ENCODE data around the gene COBL.

Gene COBL

GRCh38 chr7:51274001-51274400 lies 42.6 kb downstream of the COBL start:
- no peak for DNase-seq (ENCODE audit: low read depth)

GRCh38 chr7:51273360-51273759 lies 43.2 kb downstream of the COBL start:
- no peak for DNase-seq (ENCODE audit: low read depth)

- DNase-seq (ENCODE audit: low read depth) = no peak
These were observed 45.6 kb downstream of the COBL start for GRCh38 chr7:51270965-51271364.

DNA sequence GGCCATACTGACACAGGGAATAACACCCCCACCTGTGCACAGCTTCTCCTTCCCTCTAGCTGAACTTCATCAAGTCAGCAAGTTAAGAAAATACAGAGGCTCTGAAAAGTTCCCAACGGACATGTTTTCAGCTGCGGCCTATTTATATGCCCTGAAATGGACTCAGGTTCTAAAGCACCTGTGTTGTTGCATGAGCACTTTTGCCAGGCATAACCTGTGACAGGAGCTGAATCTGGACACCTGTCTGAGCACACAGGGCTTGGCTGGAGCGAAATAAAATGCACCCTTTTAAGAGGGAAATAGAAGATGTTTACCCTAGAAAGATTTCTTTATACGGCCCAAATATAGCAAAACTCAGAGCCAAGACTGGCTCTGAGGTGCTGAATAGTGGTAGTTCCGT lies 46.7 kb downstream of the COBL start:
- DNase-seq (ENCODE audit: low read depth) = no peak

- DNase-seq (ENCODE audit: low read depth) = no peak
These were observed 47.3 kb downstream of the COBL start for GRCh38 chr7:51269321-51269720.

DNA sequence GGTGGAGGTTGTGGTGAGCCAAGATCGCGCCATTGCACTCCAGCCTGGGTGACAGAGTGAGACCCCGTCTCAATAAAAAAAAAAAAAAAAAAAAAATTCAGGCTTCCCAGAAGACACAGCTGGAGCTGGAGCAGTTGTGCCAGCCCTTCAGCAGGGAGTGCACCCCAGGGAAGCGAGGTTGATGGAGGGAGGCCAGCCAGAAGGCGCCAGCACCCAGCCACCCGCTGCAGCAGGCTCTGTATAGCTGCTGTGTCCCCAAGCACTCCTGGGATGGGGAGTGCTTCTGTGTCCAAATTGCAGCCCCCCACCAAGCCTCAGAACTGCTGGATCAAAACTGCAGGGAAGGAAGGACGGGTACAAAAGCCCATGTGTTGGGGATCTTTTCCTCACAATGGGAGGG lies 47.8 kb downstream of the COBL start:
- DNase-seq (ENCODE audit: low read depth) = no peak

DNA sequence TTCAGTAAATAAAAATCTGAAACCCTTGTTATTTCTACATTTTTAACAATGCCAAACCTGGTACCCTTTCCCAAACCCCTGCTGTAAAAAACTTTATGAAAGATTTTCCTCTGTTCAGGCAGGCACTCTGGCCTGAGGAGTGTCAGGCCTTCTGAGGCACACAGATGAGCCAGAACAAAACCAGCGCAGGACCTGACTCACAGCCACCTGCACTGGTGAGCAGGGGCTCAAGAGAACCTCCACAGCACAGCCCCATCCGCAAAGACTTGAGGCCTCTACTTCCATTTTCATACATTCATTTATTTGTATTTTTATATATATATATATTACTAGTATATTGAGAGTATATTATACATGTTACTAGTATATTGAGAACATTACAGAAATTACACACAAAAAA lies 49.4 kb downstream of the COBL start:
- no peak for DNase-seq (ENCODE audit: low read depth)

DNA sequence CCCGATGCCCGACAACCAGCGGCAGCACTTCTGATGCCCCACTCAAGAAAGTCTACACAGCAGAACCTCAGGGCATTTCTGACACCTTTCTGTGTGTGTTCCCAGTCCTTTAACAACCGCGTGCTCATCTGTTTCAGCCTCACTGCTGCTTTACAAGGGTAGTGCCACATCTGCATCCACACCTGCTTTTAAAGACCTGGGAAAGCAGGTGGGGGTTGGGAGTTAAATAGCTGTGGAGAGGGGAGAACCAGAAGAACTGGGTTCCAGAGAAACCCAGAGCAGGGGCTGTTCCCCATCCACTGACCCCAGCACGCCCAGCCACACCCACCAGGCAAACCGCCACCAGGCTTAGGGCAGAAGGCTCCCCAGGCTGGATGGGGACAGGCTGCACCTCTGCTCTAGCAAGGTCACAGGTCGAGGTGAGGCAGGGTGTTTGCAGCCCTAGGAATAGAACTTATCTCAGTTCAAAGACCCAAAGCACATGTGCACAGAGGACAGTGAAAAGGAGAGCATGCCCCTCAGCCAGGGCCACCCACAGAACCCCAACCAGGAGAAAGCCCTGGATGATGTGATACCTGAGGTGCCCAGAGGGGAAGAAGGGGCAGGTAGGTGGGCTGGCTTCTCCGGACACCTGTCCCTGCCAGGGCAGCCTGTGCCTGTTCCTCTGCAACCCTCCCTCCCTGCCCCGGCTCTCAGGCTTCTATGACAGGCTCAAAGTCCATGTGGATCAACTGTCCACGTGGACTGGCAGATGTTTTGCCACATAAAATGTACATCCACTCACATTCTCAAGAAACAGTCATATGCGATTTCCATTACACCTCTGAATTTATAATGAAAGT lies 51.3 kb downstream of the COBL start:
- DNase-seq (ENCODE audit: low read depth) = no peak

DNA sequence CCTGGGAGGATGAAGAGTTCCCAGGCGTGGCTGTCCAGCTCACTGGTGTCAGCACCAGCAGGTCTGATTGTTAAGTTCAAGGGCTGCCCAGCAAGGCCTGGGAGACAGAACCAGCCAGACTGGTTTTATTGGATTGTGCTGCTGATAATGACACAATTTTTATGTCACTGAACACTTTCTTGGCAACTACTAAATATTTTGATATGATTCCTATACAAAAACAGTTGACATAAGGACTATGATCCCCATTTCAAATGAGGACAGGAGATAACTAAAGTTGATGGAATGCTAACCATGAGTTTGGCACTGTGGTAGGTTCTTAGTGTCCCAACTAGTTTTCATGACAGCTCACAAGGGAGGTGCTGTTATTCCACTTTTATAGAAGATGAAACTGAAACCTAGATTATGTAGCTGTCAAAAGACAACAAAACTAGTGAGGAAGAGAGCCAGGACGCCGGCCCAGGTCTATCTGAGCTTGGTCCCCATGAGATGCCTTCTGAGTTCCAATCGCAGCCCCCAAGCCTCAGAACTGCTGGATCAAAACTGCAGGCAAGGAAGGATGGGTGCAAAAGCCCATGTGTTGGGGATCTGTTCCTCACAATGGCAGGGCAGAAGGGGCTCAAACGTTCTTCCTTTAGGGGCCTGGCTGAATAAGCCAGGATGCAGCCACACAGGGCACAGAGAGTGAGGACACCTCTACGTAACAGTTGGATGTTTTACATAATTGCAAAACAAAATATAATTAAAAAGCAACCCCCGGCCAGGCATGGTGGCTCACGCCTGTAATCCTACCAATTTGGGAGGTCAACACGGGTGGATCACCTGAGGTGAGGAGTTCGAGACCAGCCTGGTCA lies 52.8 kb downstream of the COBL start:
- DNase-seq (ENCODE audit: low read depth) = no peak

DNA sequence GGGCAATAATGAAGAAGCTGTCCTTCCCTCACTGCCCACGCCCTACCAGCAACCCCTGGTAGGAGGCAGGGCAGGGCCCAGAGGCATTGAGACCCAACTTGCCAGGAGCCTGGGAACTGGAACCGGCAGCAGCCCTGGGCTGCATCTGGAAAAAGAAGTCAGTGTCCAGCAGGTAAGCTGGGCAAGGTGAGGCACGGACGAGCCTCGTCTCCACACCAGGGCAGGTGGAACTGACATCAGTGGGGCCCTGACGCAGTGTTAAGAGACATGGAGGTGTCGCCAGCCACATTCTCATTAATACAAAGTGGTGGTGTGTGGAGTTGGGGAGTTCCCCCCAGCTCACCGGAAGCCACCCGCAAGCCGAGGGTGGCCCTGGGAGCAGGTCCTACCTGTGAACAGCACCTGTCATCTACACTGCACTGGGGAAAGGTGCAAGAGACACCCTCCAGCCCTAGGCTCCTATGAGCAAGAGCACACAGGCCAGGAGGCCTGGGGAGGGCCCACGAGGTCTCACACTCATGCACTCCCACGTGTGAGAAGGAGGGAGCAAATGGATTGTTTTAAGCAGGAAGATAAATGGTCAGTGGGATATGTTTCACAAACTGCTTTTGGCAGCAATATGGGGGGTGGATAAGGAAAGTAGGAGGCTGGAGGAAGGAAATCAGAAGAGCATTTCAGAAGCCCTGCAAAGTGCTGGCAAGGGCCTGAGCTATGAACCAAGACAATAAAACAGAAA lies 53.6 kb downstream of the COBL start:
- DNase-seq (ENCODE audit: low read depth) = no peak

GRCh38 chr7:51261950-51262795 lies 54.4 kb downstream of the COBL start:
- no peak for DNase-seq (ENCODE audit: low read depth)

- DNase-seq (ENCODE audit: low read depth) = no peak
These were observed 55.3 kb downstream of the COBL start for GRCh38 chr7:51261117-51261835.

DNA sequence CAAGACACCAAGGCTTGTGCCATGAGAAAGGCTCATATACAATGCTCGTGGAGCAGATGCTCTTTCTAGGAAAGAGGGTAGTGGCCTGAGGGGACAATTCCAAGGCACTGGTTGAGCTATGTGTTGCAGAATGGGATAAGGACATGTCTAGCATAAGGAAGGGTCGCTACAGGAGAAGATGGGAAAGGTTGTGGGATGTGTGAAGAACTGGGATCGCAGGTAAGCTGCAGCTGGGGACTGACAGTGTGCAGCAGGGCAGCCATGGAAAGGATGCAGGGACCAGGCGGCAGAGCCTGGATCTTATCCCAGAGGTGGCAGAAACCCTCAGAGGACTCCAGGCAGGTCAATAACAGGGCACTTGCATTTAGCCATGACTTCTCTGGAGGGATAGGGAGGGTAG lies 56.1 kb downstream of the COBL start:
- DNase-seq (ENCODE audit: low read depth) = no peak

DNA sequence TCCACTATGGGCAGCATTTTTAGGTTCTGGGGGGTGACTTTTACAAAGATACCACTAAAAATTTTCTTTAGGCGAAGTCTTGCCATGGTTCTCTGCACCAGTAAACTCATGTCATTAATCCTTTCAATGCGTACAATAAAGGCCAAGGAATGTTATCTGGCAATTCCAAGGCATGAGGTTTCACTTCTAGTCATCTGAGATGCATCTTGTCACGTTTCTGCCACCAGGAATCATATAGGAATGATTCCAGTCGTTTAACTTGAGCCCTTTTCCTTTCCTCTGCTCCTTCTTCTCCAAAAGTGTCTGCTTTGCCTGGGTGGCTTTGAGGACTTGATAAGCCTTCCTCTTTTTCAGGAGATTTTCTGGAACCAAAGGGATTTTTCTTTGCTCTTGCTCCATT lies 56.8 kb downstream of the COBL start:
- no peak for DNase-seq (ENCODE audit: low read depth)

DNA sequence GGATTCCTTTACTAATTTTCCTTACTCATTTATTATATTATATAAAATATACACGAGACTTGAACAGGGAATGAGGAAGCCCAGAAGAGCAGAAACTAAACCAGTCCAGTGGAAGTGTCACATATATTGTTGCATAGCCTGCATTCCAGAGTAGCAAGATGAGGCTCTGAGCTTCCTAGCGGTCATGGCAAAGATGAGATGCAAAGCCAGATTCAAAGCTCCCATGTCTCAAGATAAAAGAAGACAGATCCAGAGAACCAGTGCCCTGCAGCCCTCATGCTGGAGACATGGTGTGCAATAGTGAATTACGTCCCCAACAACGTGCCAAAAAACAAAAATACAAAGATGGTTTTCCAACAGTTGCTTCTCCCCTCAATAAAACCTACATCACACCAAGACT lies 59.7 kb downstream of the COBL start:
- no peak for DNase-seq (ENCODE audit: low read depth)

GRCh38 chr7:51256209-51256781 lies 60.3 kb downstream of the COBL start:
- no peak for DNase-seq (ENCODE audit: low read depth)

GRCh38 chr7:51255536-51256208 lies 60.9 kb downstream of the COBL start:
- no peak for DNase-seq (ENCODE audit: low read depth)

DNA sequence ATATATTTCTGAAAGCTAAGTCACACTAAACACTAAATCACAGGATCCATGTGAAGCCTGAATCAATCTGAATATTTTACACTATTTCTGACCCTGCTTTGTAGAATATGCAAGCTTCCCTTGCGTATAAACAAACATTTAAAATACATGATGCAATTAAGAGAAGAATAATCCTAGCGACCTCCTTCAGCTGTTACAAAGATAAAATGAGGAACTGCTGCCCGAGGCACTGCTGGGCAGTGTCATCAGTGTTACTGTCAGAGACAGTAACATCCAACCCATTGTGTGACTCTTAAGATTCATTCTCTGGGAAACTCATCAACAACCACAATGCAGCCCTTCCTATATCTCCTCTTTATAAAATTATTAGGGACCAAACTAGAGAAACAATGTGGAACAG lies 61.6 kb downstream of the COBL start:
- no peak for DNase-seq (ENCODE audit: low read depth)

DNA sequence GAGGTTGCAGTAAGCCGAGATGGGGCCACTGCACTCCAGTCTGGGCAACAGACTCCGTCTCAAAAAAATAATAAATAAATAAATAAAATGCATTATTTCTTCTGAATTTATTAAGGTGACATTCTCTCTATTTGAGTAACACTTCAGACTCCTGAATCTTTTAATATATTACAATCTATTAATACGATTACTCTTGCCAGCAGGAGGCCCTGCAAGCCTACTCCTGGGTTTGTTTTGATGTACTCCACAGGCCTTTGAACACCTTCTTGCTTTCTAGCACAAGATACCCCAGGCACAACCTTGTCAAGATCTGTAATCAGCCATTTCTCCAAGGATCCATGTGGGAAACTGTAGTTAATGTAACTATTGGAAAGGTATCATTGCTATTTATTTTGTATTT lies 63.5 kb downstream of the COBL start:
- no peak for DNase-seq (ENCODE audit: low read depth)

GRCh38 chr7:51251290-51251689 lies 65.3 kb downstream of the COBL start:
- DNase-seq (ENCODE audit: low read depth) = no peak

All from stromal cell of bone marrow (primary cell).